NCI-H526 (cell line): ENCODE measurements around the gene ALDH3B1.

Experiments
- DNase-seq, 2 experiments: peaks; one replicate each; lab custom pipeline; 2025; lab: John Stamatoyannopoulos, UW

The ALDH3B1 gene

DNA sequence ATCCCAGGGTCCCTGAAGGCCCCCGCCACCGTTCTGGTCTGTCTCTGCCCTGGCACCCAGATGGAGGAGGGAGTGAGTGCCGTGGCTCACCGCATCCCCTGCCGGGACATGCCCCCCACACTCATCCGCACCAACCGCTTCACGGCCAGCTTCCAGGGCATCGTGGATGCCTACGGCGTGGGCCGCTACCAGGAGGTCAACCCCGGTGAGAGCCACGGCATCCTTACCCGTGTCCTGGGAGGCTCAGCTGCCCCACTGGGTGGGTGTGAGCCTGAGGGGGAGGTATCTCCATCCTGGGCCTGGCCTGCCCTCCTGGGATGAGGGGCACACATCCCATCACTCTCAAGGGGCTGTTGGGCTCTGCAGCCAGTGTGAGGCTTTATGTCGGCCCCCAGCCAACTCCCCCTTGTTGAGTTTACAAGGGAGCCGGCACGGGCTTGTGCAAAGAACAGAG, 34.8 kb downstream of the ALDH3B1 start:
- no peak for DNase-seq

DNA sequence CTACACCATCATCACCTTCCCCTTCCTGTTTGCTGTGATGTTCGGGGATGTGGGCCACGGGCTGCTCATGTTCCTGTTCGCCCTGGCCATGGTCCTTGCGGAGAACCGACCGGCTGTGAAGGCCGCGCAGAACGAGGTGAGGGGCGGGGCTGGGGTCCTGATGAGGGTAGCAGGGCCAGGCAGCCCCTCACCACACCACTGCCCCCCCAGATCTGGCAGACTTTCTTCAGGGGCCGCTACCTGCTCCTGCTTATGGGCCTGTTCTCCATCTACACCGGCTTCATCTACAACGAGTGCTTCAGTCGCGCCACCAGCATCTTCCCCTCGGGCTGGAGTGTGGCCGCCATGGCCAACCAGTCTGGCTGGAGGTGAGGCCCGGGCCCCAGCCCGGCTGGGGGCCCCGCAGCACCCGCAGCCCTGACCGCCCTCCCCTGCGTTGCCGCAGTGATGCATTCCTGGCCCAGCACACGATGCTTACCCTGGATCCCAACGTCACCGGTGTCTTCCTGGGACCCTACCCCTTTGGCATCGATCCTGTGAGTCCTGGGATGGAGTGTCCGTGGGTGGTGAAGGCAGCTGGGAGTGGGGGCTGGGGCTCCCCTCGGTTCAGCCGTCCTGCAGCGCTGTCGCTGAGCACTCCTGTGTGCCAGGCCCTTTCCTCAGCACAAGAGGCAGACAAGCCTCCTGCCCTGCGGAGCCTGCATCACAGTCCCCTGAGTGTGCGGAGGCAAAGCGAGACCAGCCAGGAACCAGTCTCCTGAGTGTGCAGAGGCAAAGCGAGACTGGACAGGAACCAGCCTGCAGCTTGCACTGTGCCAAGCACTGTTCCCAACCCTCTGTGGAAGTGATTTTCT, 37.5 kb downstream of the ALDH3B1 start:
- no peak for DNase-seq

DNA sequence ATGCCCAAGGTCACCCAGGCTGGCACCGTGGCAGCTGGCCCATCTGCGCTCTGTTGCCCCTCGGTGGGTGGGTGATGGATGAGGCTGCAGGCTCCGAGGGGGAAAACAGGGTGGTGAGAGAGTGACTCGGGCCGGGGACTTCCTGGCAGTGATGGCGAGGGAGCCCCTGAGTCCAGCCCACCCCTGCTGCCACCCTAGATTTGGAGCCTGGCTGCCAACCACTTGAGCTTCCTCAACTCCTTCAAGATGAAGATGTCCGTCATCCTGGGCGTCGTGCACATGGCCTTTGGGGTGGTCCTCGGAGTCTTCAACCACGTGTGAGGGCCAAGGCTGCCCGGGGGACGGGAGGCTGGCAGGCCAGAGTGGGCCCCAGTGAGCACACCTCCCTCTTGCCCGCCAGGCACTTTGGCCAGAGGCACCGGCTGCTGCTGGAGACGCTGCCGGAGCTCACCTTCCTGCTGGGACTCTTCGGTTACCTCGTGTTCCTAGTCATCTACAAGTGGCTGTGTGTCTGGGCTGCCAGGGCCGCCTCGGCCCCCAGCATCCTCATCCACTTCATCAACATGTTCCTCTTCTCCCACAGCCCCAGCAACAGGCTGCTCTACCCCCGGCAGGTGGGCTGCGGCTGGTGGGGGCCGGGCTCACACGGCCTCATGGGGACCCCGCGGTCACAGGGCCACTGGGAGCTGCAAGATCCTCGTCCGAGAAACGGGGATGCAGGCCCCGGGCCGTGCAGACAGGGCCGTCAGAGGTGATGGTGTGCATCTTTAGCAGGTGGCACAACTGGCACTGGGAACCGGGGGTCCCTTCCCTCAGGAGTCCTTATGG, 38.8 kb downstream of the ALDH3B1 start:
- no peak for DNase-seq

DNA sequence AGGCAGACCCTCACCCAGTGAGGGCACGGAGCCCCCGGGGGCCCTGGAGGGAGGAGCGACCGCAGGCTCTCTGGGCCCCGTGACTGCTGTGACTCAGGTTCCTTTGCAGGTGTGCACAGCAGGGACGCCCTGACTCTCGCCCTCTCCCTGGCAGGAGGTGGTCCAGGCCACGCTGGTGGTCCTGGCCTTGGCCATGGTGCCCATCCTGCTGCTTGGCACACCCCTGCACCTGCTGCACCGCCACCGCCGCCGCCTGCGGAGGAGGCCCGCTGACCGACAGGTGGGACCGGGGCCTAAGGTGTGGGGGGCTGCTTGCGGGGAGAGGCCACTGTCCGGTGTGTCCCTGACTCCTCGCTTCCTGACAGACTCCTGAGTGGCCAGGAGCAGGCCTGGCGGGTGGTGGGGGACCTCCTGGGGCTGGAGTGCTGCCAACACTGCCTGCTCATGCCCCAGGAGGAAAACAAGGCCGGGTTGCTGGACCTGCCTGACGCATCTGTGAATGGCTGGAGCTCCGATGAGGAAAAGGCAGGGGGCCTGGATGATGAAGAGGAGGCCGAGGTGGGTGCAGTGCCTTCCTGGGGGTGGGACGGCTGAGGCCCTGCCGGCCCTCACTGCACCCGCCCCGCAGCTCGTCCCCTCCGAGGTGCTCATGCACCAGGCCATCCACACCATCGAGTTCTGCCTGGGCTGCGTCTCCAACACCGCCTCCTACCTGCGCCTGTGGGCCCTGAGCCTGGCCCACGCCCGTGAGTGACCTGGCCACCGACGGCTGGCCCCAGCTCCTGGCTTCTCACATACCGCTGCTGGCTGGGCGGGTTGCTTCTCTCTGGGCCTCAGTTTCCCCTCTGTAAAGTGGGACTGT, 39.6 kb downstream of the ALDH3B1 start:
- no peak for DNase-seq

DNA sequence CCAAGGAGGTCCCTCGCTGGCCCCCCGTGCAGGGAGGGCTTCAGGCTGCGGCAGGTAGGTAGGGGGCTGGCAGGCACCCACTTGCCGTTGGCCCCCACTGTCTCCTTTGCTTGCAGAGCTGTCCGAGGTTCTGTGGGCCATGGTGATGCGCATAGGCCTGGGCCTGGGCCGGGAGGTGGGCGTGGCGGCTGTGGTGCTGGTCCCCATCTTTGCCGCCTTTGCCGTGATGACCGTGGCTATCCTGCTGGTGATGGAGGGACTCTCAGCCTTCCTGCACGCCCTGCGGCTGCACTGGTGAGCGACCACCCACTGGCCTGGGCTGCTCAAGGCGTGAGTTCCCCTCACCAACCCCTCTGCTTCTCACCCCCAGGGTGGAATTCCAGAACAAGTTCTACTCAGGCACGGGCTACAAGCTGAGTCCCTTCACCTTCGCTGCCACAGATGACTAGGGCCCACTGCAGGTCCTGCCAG, 40.3 kb downstream of the ALDH3B1 start:
- no peak for DNase-seq

DNA sequence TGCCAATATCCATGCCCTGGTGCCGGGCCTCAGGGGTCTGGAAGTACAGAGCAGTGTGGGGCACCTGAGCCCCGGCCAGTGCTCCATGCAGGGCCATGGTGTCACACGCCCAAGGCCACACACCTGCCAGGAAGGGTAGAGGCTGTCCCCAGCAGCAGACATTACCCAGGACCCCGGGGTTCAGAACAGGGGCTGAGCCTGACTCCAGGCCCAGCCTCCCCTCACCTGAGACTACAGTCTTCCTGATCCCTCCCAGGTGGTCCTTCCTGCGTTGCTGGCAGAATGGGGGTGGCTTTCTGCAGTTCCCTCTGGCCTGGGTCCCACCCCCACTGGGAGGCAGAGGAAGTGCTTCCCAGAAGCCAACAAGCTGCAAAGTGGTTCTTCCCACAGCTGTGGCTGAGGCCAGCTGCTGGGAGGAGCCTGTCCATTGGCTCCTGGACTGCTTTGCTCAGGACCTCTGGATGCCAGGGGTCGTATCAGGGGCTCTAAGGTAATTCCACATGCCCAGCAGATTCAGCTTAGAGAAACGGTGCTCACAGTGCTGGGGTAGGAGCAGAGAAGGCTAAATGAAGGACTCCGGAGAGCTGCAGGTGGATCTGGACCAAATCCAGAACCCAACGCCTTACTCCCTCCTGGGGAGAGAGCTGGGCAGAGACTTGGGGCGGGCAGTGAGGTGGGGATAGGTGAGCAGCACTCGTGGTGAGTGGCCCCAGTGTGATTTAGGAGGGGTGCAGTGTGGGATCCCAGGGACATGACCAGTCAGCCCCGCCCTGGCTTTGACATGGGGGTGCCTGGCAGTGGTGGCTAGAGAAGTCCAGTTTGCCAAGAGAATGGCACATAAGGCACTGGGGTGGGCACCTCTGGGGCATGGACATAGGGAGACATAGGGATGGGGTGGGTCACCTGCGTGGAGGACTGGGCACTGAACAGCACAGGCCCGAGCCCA, 41.3 kb downstream of the ALDH3B1 start:
- DNase-seq = no peak

DNA sequence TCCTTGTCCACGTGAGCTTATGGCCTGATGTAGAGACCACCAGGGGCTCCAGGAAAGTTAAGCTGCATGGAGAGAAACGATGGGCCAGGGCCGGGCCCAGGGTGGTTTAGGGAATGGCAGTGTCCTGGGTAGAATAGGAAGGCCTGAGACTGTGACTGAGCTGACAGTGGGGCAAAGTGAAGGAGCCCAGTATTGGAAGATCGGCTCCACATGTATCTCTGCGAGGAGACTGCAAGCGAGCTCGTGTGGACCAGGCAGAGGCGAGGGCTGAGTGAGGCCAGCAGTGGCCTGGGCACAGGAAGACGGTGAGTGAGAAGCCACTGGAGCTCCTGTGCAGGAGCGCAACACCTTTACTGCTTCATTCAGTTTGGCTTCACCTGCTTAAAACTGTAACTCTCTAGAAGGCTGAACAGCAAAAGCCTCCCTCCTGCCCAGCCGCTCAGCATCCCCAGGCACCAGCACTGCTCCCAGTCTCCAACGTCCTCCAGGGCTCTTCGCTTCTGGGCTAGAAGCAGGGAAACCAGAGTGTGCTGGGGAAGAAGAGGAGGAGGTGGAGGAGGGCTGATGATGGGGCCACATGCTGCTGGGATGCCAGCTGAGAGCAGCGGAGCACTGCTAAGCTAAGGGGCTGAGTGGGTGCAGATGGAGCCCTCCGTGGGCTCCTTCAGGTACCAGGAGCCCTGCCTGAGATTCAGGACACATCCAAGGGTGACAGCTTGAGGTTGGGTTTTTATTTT, 42.2 kb downstream of the ALDH3B1 start:
- DNase-seq = no peak

DNA sequence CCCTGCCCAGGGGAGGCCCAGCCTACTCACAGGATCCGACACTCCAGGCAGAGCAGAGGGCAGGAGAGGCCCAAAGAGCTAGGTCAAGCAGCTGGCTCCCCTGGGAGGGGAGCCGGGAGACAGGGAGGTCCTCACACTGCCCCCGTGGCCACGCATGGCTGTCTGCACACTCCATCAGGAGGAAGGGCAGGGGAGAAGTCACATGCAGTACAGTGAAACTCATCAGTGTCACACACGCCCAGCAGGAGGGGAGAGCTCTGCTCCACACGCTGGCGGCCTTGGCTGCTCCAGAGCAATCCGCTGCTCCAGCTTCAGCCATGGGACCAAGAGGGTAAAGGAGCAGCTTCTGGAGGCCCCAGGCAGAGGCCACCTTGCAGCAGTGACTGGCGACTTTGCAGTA, 43.0 kb downstream of the ALDH3B1 start:
- DNase-seq = no peak

DNA sequence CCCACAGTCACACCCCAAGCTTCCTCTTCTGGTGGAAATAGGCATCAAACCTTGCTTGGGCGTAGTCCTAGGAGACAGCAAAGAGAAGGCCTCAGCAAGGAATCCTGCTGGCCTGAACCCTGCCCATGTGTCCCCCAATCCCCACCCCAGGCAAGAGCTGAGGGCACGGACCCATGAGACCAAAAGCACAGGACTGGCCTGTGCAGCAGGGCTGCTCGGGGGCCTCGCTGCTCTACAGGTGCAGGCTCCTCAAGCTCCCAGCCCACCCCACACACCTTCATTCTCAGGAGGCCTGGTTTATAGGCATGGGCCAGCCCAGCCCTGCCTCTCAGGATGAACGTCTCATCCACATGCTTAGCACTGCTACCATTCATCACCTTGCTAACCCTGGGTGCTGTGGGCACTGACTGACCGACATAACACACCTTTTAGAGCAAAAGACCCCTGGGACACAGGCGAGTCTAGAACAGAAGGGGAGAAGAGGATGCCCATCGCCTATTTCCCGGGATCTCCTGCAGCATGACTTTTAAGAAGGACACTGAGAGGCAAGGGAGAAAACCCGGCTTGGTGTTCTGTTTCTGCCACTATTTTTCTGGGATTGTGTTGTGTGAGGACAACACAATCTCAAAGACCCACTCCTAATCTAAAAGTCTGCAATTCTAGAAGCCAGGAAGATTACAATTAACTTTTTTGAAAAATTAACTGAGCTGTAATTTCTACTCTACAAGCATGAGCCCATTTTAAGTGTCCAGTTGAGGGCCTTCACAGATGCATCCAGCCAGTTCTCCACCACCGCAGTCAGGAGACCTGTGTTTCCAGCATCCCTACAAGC, 44.1 kb downstream of the ALDH3B1 start:
- no peak for DNase-seq

DNA sequence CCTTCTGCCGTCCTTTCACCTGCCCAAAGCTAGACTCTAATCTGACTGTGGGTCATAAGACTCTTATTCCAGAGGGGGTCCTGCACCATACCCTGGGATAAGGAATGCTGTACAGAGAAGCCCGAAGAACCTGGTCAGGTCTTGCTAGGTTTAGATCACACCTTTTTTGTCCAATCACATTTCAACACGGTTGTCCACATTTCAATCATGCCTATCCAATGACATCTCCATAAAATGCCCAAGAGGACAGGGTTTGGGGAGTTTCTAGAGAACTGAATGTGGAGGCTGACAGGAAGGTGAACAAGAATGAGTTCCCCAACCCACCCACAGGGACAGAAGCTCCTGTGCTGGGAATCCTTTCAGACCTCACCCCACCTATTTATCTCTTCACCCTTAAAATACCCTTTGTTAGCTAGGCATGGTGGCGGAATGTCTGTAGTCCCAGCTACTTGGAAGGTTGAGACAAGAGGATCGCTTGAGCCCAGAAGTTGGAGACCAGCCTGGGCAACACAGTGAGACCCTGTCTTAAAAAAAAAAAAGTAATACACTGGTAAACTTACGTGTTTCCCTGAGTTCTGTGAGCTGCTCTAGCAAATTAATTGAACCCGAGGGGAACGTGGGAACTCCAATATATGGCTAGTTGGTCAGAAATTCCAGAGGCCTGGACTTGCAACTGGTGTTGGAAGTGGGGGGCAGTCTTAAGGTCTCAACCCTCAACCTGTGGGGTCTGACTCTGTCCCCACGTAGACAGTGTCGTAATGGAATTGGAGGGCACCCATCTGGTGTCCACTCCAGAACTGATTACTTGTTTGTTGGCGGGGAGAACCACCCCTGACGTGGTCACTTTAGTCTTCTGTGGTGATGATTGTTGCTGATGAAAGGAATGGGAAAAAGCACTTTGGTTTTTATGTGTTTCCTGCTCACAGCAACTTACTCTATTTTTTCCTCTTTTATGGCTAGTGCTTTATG, 46.5 kb downstream of the ALDH3B1 start:
- DNase-seq = no peak

DNA sequence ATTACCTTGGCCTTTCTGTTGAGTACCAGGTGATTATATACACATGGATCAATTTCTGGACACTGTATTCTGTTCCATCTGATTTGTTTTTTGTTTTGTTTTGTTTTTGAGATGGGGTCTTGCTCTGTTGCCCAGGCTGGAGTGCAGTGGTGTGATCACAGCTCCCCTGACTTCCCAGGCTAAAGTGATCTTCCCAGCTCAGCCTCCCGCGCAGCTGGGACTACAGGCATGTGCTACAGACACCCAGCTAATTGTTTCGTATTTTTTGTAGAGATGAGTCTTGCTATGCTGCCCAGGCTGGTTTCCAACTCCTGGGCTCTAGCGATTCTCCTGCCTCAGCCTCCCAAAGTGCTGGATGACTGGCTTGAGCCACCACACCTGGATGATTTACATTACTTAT, 47.7 kb downstream of the ALDH3B1 start:
- DNase-seq = no peak

DNA sequence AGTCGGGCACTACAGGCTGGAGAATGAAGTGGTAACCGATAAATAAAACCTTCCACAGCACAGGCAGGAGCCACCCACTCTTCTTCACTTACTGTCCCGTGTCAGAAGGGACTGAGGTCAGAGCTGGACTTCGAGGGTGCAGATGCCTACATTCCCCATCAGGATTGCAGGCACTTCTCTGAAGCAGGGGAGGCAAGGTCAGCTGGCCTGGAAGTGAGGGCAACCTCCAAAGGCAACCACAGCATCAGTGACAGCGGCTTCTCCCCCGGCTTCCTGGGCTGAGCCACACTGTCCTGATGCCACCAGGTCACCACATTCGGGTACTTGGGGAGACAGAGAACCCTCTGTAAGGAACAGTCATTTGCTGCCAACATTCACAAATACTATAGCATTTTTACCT, 51.4 kb downstream of the ALDH3B1 start:
- DNase-seq = no peak

DNA sequence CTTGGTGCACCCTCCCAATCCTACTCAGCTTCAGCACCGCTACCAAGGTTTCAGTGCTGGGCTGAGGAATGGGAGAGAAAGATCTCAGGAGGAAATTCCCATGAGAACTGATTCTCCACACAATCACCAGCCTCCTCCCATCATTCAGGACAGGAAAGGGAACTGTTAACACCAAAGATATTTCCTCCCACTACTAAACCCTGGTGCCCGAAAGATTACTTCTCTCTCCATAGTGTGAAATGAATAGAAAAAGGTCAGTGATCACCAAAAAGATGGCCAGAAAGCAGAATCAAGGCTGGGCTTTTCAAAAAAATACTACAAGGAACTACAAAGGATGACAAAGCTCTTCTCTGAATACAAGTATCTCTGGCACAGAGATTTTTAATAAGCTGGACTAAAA, 54.8 kb downstream of the ALDH3B1 start:
- DNase-seq = no peak

DNA sequence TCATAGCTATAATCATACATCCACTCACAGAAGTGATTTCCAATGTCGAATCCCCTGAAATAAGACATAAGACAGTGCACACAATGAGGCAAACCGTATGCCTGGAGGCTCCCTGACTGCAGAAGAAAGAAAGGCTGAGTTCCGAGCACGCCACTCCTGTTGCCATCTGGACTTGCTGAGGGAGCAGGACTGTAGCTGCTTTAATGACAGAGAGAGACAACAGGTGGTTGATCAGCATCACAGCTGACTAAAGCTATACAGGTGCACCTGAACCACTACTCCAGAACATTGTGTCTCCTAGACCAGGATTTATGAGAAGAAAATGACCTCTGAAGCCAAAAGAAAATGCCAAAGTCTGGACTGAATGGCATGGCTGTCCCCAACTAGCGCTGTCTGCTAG, 55.7 kb downstream of the ALDH3B1 start:
- no peak for DNase-seq

DNA sequence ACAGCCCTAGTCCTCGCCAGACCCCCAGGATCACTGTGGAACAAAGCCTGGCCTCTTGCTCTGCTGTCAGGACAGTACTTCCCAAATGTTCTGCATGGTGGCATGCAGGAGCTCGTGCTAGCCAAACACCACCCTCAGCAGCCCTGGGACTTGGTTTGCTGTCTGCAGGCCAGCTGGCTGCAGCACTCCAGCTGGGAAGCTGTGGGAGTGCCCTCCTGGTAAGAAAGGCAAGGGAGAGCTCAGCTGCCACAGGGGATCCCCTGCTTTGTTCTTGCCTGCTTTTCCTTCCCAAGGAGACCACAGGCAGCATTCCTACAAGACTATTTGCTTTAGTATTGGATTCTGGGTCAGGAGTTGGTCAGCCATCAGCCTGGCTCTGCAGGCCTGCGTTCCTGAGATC, 56.6 kb downstream of the ALDH3B1 start:
- DNase-seq = no peak

DNA sequence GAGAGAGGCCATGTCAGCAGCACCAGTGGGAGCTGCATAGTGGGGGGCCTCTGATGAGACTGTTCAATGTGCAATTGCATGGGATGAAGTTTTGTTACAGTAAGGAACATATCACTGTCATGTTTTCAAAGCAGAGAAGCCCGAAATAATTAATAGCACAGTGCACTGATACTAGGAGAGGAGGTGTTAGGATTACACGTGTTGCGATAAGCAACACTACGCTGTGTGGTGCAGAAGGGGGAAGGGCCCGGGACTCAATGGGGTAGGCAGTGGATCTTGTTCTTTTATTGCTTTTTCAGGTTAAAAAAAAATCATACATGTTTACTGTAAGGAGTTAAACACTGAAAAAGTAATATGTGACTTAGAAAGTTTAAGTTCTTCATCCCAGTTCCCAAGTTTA, 57.9 kb downstream of the ALDH3B1 start:
- no peak for DNase-seq

DNA sequence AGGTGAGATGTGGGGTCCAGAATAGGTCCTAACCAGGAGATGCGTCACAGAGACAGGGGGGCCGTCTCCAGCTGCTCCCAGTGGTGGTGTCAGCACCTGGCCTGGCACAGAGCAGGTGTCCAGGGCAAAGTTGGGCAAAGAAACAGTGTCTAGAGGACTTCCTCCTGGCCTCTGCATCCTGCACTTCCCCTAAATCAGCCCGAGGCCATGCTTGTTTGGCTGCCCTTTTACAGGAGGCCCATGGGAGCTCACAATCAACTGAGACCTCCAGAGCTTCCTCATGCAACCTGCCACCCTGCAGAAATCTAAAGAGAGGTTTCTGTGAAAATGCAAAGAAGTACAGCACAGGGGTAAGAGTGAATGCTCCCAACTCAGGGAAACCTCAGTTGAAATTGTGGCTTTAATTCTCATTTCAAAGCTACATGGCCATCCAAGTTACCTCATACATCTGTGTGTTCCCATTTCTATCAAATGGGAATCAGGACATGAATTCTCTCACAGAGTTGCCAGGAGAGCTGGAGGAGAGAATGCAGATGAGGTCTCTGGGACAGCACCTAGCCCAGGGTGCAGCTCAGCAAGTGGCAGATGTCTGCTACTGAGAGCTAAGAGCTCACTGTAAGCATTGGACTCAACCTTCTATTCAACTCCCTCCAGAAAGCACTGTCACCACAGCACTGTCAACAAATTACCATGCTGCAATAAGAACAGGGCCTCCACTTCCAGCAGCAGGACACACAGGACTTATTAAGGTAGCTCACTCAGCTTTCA, 61.3 kb downstream of the ALDH3B1 start:
- no peak for DNase-seq
